ENCODE data around the gene PAPLN.

Gene PAPLN

GRCh38 chr14:73243748-73244147 lies 6.4 kb downstream of the PAPLN start:
- no peak for DNase-seq (ENCODE audit: low spot score)
- in situ Hi-C loops (cut with MboI; ENCODE audit: low pct_unique_long_range_greater_than_20kb, low sequenced_read_pairs, unreplicated experiment) = no loop called here
- TF ChIP-seq CTCF (IDR thresholded peaks at IDR 0.05; ENCODE audit: extremely low read depth, insufficient read depth, missing control alignments) = no peak

GRCh38 chr14:73244541-73245290 lies 7.4 kb downstream of the PAPLN start:
- no peak for TF ChIP-seq CTCF (IDR thresholded peaks at IDR 0.05; ENCODE audit: extremely low read depth, insufficient read depth, missing control alignments)
- DNase-seq (ENCODE audit: low spot score) = no peak
- in situ Hi-C loops (cut with MboI; ENCODE audit: low pct_unique_long_range_greater_than_20kb, low sequenced_read_pairs, unreplicated experiment) = no loop called here

- peak; percentile 75 for DNase-seq (ENCODE audit: low spot score)
- no peak for TF ChIP-seq CTCF (IDR thresholded peaks at IDR 0.05; ENCODE audit: extremely low read depth, insufficient read depth, missing control alignments)
Measured at GRCh38 chr14:73245480-73246325, 8.4 kb downstream of the PAPLN start.

GRCh38 chr14:73246387-73247150 lies 9.3 kb downstream of the PAPLN start:
- DNase-seq (ENCODE audit: low spot score) = no peak
- in situ Hi-C loops (cut with MboI; ENCODE audit: low pct_unique_long_range_greater_than_20kb, low sequenced_read_pairs, unreplicated experiment) = no loop called here
- TF ChIP-seq CTCF (IDR thresholded peaks at IDR 0.05; ENCODE audit: extremely low read depth, insufficient read depth, missing control alignments) = no peak

More at GRCh38 chr14:73245480-73246325, 8.4 kb downstream of the PAPLN start:
- in situ Hi-C loops (cut with MboI; ENCODE audit: low pct_unique_long_range_greater_than_20kb, low sequenced_read_pairs, unreplicated experiment) = no loop called here

- in situ Hi-C loops (cut with MboI; ENCODE audit: low pct_unique_long_range_greater_than_20kb, low sequenced_read_pairs, unreplicated experiment) = no loop called here
- TF ChIP-seq CTCF (IDR thresholded peaks at IDR 0.05; ENCODE audit: extremely low read depth, insufficient read depth, missing control alignments) = no peak
- no peak for DNase-seq (ENCODE audit: low spot score)
Measured at GRCh38 chr14:73248108-73248868, 11.0 kb downstream of the PAPLN start.

- in situ Hi-C loops (cut with MboI; ENCODE audit: low pct_unique_long_range_greater_than_20kb, low sequenced_read_pairs, unreplicated experiment) = no loop called here
- TF ChIP-seq CTCF (IDR thresholded peaks at IDR 0.05; ENCODE audit: extremely low read depth, insufficient read depth, missing control alignments) = no peak
- no peak for DNase-seq (ENCODE audit: low spot score)
Measured at GRCh38 chr14:73249108-73249507, 11.8 kb downstream of the PAPLN start.
